ENCODE measurements around the gene CNTN6. TPM values are rescaled to one million over a fixed set of nuclear protein-coding genes. Genes with fewer than 3 reads are reported as not detected.

Gene CNTN6
- polyA plus RNA-seq, 6 donors from 2014 or later = not detected

DNA sequence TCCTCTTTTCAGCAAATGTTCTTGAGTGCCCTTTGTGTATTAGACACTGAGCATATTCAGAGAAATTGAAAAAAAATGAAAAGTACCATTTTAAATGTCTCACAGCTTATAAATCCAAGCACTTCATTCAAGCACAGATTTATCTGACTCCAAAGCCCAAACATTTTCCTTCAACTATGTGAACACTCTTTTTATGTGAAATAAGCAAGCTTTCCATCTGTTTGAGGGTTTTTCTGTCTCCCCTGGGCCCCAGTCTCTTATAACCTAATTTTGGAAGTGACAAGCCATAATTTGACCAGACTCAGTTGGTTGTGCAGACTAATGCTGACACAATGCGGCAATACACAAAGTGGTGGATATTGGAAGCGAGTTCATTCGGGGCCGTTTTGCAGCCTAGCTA is 170.3 kb downstream of the CNTN6 start:
- no peak overlapping the region for H3K27ac Mint-ChIP-seq
- peaks cover 0 to 4% (median 0%) of the 10 kb centered on the region in 7 donors for H3K9me3 Mint-ChIP-seq
- H3K4me3 Mint-ChIP-seq = no peak overlapping the region
- H3K4me1 Mint-ChIP-seq = no peaks in the 10 kb centered on the region
- H3K36me3 Mint-ChIP-seq = no peaks in the 10 kb centered on the region
- no peaks in the 10 kb centered on the region for H3K27me3 Mint-ChIP-seq
- no peak for ATAC-seq (ENCODE audit: low read depth in 2 of 2)
- DNase-seq = no peak

GRCh38 chr3:1269808-1270207 is 177.0 kb downstream of the CNTN6 start:
- Mint-ChIP-seq H3K27ac (no peak overlapping the region), H3K9me3 (peaks cover 0 to 6% (median 0%) of the 10 kb centered on the region in 7 donors), H3K27me3 (no peaks in the 10 kb centered on the region), H3K4me3 (no peak overlapping the region), H3K36me3 (no peaks in the 10 kb centered on the region), H3K4me1 (no peaks in the 10 kb centered on the region)
- DNase-seq (no peak), ATAC-seq (ENCODE audit: low read depth in 2 of 2) (no peak)

DNA sequence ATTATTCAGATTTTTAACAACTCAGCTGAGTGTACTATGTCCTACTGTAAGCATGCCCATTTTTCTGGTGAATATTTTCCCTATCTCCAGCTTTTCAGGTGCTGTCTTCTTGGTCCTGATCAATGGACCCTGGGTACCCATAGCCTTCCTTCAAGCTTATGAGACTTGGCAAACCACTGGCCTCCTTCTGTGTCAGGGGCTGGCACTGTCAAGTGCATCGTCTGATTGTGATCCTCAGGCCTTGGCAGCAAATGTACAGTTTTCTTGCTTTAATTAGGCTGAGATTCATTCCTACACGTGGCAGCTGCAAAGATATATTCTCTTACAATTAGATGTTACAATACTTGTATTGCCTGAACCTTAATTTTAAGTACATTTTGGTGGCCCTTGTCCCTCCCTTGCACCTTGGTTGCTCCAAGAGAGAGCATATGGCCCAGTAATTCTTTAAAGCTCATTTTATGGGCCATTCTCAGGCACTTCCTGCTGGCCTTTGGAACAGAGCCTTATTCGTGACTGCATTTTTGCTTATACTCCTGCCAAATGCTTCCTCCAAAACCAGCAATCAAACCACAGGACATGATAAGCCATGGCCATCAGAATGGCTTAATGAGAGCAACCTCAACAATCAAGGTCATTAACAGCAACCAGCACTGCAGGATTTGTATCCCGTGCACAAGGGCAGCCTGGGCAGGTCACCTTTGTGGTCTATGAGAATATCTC is 179.9 kb downstream of the CNTN6 start:
- Mint-ChIP-seq H3K27ac (no peak overlapping the region), H3K4me3 (no peak overlapping the region), H3K27me3 (no peaks in the 10 kb centered on the region), H3K4me1 (no peaks in the 10 kb centered on the region), H3K9me3 (peaks cover 0 to 10% (median 2%) of the 10 kb centered on the region in 7 donors), H3K36me3 (no peaks in the 10 kb centered on the region)
- ATAC-seq (ENCODE audit: low read depth in 2 of 2) (no peak), DNase-seq (no peak)

DNA sequence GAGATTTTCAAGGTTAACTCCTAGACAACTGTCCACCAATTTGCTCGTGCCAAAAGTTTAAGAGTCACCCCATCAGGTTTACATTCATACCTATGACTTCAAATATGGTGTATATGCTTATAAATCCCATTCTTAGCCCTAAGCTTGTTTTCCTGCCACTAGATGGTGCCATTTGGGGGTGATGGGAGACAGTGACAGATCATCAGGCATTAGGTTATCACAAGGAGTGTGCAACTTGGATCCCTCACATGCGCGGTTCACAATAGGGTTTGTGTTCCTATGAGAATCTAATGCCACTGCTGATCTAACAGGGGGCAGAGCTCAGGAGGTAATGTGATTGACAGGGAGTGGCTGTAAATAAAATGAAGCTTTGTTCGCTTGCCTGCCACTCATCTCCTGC is 182.7 kb downstream of the CNTN6 start:
- Mint-ChIP-seq H3K27ac (no peak overlapping the region), H3K4me1 (no peaks in the 10 kb centered on the region), H3K36me3 (no peaks in the 10 kb centered on the region), H3K4me3 (no peak overlapping the region), H3K27me3 (no peaks in the 10 kb centered on the region), H3K9me3 (peaks cover 0 to 10% (median 2%) of the 10 kb centered on the region in 7 donors)
- ATAC-seq (ENCODE audit: low read depth in 2 of 2) (no peak), DNase-seq (no peak)

DNA sequence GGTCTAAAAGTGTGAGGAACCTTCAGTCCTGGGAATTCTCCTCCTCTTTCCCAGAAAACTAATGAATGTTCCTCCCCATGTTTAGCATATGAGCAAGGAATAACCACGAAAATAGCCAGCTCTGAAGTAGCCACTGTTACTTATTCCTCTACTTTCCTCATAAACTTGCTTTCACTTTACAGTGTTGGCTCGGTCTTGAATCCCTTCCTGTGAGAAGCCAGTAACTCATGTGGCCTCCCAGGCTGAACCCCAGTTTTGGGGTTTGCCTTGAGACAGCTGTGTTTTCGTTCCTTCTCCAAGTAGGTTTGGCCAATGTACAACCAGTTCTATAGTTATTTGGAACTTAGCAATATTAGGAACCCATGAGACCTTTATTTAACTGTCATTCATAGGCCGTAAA is 195.0 kb downstream of the CNTN6 start:
- Mint-ChIP-seq H3K9me3 (peaks cover 3 to 17% (median 11%) of the 10 kb centered on the region in 7 donors), H3K4me1 (no peaks in the 10 kb centered on the region), H3K36me3 (no peaks in the 10 kb centered on the region), H3K27ac (no peak overlapping the region), H3K27me3 (no peaks in the 10 kb centered on the region), H3K4me3 (no peak overlapping the region)
- DNase-seq (no peak), ATAC-seq (ENCODE audit: low read depth in 2 of 2) (no peak)

DNA sequence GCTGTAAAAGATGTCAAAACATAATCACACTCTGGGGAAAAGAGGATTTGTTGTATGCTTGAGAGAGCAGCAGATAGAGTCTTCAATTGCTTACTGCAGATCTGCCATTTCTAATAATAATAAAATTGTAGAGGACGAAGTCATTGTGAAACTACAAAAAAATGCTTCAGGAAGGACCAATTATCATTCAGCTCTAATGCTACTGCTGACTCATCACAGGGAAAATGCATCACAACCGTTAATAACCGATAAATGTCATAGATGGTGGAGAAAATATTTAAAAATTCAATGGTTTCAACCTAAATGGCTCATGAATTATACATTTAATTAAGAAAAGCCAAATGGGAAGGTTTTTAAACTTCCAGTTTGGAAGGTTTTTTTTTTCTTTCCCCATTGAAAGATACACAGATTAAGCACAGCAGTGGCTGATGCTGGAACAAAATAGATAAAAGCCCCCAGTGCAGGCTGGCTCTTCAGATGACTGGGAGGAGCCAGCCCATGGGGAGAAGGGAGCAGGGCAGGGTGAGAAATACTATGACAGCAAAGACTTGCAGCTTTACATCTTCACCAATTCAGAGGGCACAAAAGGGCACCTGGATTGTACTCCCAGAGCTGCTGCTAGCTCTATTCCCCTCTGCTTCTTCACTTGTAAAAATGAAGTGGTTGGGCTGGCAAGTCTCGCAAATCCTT is 196.1 kb downstream of the CNTN6 start:
- no peak for ATAC-seq (ENCODE audit: low read depth in 2 of 2)
- H3K27ac Mint-ChIP-seq = no peak overlapping the region
- no peaks in the 10 kb centered on the region for H3K36me3 Mint-ChIP-seq

GRCh38 chr3:1292571-1293071 is 199.8 kb downstream of the CNTN6 start:
- ATAC-seq (ENCODE audit: low read depth in 2 of 2) (no peak), DNase-seq (no peak)
- Mint-ChIP-seq H3K36me3 (no peaks in the 10 kb centered on the region), H3K27me3 (no peaks in the 10 kb centered on the region), H3K9me3 (peaks cover 3 to 13% (median 5%) of the 10 kb centered on the region in 7 donors), H3K4me3 (no peak overlapping the region), H3K4me1 (no peaks in the 10 kb centered on the region), H3K27ac (no peak overlapping the region)

More for the DNA sequence above, 196.1 kb downstream of the CNTN6 start:
- Mint-ChIP-seq H3K4me3 (no peak overlapping the region), H3K9me3 (peaks cover 3 to 18% (median 12%) of the 10 kb centered on the region in 7 donors), H3K27me3 (no peaks in the 10 kb centered on the region), H3K4me1 (no peaks in the 10 kb centered on the region)
- no peak for DNase-seq

GRCh38 chr3:1294586-1294985 is 201.8 kb downstream of the CNTN6 start:
- no peaks in the 10 kb centered on the region for H3K36me3 Mint-ChIP-seq
- no peak overlapping the region for H3K27ac Mint-ChIP-seq
- no peaks in the 10 kb centered on the region for H3K4me1 Mint-ChIP-seq
- H3K4me3 Mint-ChIP-seq = no peak overlapping the region
- DNase-seq (no peak), ATAC-seq (ENCODE audit: low read depth in 2 of 2) (no peak)
- no peaks in the 10 kb centered on the region for H3K27me3 Mint-ChIP-seq
- H3K9me3 Mint-ChIP-seq = peaks cover 3 to 11% (median 5%) of the 10 kb centered on the region in 7 donors

DNA sequence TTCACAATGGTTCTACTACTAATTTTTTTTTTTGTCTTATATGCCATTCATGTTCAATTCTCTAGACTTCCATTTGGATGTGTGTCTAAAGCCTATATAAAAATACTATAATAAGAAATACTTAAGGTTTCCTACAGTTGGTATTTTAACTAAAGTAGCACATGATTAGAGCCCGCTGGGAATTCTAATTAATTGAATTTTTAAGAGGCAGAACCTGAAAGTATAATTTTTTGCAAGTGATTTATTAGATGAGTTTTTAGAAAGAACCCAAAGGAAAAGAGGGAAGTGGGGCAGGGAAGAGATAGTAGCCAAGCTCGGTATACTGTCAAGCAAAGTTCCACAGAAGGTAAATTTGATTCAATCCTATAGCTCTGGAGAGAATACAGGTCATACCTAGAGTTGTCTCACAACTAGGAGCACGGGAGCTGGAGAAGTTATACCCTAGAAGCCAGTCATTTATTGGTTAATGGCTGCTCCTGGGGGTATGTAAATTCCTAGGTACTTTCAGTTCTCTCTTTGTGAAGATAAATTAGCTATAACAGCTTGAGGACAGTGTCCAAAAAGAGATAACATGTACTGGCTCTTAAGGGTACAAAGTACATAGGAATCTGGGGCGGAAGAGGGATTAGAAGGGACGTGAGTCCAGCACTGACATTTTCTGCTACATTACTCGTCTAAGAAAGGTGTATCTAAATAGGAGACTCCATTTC is 225.6 kb downstream of the CNTN6 start:
- Mint-ChIP-seq H3K9me3 (peaks cover 0 to 2% (median 0%) of the 10 kb centered on the region in 7 donors), H3K4me3 (no peak overlapping the region), H3K27me3 (no peaks in the 10 kb centered on the region), H3K4me1 (no peaks in the 10 kb centered on the region), H3K36me3 (no peaks in the 10 kb centered on the region), H3K27ac (no peak overlapping the region)
- ATAC-seq (ENCODE audit: low read depth in 2 of 2) = no peak
- no peak for DNase-seq

DNA sequence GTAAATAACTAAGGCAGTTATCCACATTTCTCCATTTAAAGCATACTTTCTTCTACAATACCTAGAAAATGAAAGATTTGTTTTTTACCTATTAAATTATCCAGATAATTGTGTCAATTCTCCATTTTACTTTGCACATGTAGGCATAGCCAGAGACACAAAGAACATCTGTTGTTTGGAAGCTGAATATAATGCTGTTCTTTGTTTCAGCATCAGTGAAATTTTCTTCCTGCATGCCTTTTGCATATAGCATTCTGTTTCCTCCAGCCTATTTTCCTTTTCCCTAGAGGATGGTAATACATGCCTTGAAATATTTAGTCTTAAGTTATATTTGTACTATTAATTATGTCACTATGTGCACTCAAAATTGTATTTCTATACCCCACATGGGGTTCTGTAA is 233.7 kb downstream of the CNTN6 start:
- Mint-ChIP-seq H3K27me3 (no peaks in the 10 kb centered on the region), H3K27ac (no peak overlapping the region), H3K4me1 (no peaks in the 10 kb centered on the region), H3K9me3 (peaks cover 0 to 9% (median 0%) of the 10 kb centered on the region in 7 donors), H3K4me3 (no peak overlapping the region), H3K36me3 (no peaks in the 10 kb centered on the region)
- DNase-seq (no peak), ATAC-seq (ENCODE audit: low read depth in 2 of 2) (no peak)

- Mint-ChIP-seq H3K36me3 (no peaks in the 10 kb centered on the region), H3K27me3 (no peaks in the 10 kb centered on the region), H3K27ac (no peak overlapping the region), H3K9me3 (peaks cover 0 to 10% (median 2%) of the 10 kb centered on the region in 7 donors), H3K4me3 (no peak overlapping the region), H3K4me1 (no peaks in the 10 kb centered on the region)
- DNase-seq (no peak), ATAC-seq (ENCODE audit: low read depth in 2 of 2) (no peak)
Measured at GRCh38 chr3:1330107-1330506, 237.3 kb downstream of the CNTN6 start.

- ATAC-seq (ENCODE audit: low read depth in 2 of 2) (no peak), DNase-seq (no peak)
- Mint-ChIP-seq H3K4me1 (no peaks in the 10 kb centered on the region), H3K27ac (no peak overlapping the region), H3K36me3 (no peaks in the 10 kb centered on the region), H3K4me3 (no peak overlapping the region), H3K9me3 (peaks cover 0 to 7% (median 3%) of the 10 kb centered on the region in 7 donors), H3K27me3 (no peaks in the 10 kb centered on the region)
Measured at GRCh38 chr3:1346386-1346785, 253.6 kb downstream of the CNTN6 start.

DNA sequence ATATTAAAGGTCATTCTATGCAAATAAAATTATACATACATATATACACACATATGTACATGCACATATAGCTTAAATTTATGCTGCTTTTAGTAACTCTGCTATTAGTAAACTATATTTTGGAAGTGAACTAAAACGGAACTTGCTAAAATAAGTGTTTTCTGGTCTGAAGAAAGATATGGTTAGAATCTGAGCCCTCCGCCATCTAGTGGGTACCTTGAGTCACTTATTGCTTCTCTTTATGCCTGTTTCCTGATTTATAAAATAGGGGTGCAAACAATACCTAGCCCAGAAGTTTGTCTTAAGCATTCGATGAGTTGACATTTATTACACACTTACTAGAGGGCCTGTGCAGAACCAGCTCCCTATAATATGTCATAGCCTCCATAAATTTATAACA is 255.7 kb downstream of the CNTN6 start:
- Mint-ChIP-seq H3K4me1 (no peaks in the 10 kb centered on the region), H3K27me3 (no peaks in the 10 kb centered on the region), H3K4me3 (no peak overlapping the region), H3K36me3 (no peaks in the 10 kb centered on the region), H3K9me3 (peaks cover 0 to 4% (median 2%) of the 10 kb centered on the region in 7 donors), H3K27ac (no peak overlapping the region)
- ATAC-seq (ENCODE audit: low read depth in 2 of 2) (no peak), DNase-seq (no peak)

DNA sequence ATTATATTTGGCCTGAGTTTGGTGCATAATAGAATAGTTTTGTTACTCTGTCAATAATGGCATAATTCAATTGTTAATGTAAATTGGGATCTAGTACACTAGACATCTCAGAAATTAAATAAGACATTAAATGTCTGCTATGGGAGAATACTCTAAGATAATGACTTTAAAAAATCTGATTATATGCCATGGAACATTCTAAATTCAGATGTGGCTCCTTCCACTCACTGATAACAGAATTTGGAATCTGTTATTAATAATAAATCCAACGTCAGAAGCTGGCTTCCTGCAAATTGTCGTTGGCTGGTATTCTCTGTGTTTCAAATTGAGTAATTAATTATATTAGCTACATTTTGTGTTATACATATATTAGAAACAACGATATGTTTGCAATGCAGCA is 258.1 kb downstream of the CNTN6 start:
- Mint-ChIP-seq H3K9me3 (peaks cover 0 to 4% (median 3%) of the 10 kb centered on the region in 7 donors), H3K27me3 (no peaks in the 10 kb centered on the region), H3K27ac (no peak overlapping the region), H3K4me1 (no peaks in the 10 kb centered on the region), H3K4me3 (no peak overlapping the region), H3K36me3 (no peaks in the 10 kb centered on the region)
- ATAC-seq (ENCODE audit: low read depth in 2 of 2) (no peak), DNase-seq (no peak)
